Measurements from ENCODE around the gene GNG12.
"Not testable (repeated sequence)": the region's sequence is repeated elsewhere in the genome, so short reads cannot be mapped to it uniquely, and the experiment has no call there.

GNG12 gene

DNA sequence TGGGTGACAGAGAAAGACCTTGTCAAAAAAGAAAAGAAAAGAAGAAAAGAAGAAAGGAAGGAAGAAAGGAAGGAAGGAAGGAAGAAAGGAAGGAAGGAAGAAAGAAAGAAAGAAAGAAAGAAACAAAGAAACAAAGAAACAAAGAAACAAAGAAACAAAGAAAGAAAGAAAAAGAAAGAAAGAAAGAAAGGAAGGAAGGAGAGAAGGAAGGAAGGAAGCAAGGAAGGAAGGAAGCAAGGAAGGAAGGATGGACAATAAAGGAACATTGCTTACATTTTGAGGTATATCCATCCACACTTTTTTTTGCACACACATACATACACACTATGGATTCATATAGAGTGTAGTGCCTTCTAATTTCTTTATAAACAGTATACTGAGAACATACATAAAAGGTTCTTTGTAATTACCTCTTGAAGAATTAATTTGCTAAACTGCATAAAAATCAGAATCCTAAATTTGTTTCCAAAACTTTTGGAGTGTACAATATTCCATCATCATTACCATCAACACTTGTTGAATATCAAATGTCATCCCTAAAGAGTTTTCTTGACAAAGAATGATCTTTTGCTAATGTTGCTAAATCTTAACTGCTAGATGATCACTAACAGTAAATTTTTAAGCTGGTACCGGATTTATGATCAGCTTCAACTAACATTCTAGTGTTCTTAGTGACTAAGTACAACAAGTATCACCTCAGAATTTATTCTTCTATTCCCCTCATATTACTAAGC lies 159.6 kb downstream of the GNG12 start:
- DNase-seq: no peak

DNA sequence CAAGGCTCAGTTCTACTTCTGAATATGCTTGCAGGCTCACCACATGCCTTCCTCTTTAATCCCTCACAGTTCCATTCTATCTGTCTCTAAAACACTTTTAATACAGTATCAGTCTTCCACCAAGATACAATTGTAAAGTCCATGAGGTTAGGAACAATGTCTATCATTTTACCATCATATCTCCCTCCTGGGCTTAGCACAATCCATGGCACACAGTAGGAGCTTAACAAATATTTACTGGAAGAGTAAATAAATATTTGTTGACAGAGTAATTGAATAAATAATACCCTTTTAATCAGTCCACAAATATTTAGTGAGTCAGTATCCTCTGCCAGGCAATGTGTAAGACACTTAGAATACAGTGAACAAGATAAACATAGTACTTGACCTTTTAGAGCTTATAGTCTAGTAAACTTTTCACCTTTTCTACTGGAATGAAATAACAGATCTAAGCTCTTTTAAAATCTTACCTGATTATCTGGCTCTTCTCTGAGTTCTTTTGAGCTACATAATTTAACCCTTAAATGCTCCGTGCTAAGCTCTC lies 160.9 kb downstream of the GNG12 start:
- DNase-seq: no peak

DNA sequence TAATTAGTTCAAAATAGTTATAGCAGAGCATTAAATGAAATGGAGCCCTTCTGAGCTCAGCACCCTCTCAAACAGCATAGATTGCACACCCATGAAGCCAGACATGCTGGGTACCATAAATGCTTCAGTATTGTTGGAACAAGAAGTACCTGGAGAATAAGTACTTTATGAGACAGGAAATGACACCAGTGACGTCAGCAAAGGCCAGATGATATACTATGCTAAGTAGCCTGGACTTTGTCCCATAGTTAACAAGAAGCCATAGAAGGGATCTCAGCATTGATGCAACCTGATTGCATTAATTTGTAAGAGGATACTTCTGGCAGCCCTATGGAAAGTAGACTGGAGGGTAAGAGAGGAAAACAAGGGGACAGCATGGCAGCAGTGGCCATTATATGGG lies 164.6 kb downstream of the GNG12 start:
- DNase-seq: no peak

DNA sequence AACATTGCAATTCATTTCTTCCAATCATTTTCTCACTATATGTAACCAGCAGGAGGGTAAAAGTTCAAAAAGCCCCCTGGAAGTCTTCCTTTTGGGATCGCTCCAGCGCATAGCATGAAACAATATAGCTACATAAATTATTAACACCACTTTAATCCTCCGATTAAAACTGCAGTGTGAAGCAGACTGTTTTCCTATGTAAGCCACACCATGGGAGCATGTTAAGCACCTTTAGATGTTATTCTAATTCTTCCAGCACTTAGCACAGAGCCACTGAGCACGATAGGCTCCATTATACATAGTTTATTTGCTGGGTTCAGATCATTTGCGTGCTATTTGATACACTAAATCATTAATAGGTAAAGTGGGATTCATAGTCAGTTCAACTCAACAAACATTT lies 166.6 kb downstream of the GNG12 start:
- peak; percentile 96 for DNase-seq

DNA sequence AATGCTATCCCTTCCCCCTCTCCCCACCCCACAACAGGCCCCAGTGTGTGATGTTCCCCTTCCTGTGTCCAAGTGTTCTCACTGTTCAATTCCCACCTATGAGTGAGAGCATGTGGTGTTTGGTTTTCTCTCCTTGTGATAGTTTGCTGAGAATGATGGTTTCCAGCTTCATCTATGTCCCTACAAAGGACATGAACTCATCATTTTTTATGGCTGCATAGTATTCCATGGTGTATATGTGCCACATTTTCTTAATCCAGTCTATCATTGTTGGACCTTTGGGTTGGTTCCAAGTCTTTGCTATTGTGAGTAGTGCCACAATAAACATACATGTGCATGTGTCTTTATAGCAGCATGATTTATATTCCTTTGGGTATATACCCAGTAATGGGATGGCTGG lies 168.0 kb downstream of the GNG12 start:
- DNase-seq: not testable (repeated sequence)

DNA sequence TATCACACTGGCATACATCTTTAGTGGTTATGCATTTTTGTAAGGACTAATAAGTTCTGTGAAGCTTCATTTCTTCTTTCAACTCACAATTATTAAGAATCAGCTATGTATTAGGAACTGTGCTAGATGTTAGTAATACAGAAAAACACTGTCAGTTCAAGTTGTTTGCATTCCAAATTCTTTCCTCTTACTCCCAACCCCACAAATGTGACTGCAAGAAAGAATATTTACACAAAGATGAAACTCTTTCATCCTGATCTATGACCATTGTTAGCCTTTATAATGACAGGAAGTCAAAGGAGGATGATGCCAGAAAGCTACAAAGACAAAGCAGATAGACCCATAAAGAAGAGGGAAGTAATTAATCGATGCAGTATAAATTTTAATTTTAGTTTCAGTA lies 169.2 kb downstream of the GNG12 start:
- DNase-seq: no peak

DNA sequence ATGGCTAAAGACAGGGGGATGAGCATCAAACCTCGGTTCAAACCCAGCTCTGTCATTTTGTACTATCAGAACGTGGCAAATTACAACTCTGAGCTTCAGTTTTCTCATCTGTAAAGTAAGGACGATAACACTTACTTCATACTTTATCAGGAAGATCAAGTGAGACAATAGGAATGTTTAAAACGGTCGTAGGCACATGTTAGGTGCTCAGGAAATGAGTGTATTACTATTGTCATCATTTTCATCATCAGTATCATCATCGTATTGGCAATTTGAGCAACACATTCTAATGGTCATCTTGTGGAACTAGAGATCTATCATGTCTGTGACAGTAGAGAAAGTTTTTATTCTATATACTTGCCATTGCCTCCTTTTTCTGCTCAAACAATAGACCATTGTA lies 170.4 kb downstream of the GNG12 start:
- no peak for DNase-seq

DNA sequence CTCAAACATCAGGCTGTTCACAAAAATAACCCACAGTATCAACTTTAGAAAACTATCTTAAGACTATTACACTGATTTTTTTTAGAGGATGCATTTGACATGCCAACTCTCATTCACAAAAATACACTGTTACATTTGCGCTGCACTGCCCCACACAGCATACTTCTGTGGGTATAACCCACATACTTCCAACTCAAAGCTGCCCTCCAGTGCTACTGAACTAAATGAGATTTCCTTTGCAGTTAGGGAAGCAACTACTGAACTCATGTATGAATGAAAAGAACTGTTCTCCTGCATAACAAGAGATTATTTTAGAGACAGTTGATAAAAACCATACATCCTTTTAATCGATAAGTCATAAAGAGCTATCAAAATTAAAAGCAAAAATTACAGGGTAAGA lies 174.0 kb downstream of the GNG12 start:
- DNase-seq: no peak

DNA sequence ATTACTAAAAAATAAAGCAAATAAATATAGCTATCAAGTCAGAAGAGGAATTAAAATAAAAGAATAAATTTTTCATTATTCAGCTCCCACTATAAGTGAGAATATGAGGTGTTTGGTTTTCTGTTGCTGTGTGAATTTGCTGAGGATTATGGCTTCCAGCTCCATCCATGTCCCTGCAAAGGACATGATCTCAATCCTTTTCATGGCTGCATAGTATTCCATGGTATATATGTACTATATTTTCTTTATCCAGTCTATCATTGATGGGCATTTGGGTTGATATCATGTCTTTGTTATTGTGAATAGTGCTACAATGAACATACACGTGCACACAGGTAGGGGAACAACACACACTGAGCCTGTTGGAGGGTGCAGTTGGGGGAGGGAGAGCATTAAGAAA lies 176.1 kb downstream of the GNG12 start:
- not testable (repeated sequence) for DNase-seq

DNA sequence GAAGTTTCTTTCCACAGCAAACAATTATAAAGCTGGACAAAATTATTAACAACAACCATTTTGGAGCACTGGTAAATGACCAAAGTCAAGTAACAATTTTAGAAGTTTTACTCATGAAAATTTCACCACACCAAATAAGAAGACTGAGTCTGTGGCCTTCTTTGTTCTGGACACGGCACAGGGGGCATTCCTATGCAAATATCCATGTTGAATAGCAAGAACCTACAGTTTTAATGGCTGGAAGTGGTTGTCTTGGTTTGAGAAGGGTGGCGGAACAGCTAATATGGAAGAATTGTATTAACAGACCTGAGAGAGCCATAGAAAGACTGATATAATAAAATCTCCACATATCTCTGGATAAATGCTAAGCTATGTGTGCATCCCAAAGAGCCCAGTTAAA lies 177.7 kb downstream of the GNG12 start:
- DNase-seq: no peak

DNA sequence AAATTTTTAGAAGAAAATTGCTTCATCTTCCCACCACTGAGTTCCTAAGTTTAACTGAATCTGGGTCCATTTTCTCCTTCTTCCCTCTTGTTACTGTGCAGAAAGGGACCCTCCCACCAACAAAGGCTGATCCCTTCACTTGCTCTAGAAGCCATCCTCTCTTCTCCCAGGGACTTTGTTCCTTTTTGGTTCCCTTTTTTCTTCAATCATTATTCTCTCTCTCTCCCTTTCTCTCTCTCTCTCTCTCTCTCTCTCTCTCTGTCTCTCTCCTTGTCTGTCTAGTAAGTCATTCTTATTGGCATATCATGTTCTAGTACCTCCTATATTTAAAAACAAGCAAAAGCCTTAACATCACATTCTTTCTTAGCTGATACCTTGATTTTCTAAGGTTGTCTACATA lies 180.0 kb downstream of the GNG12 start:
- no peak for DNase-seq

DNA sequence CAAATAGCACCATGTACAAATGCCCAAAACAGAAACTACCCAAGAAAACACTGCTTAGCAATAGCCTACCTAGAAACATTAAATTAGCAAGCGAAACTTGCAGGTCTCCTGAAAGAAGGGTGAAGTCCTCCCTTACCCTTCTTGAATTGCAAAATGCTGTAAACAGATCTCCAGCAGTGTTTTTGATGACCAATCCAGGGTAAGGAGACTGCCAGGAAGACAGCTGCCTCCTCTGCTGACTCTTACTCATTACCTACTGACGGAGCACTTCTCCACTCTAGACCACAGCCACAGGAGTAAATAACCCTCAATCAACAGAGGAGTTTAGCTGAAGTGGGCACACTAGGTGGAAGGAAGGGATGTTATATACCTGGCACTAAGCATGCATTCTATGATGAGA lies 180.5 kb downstream of the GNG12 start:
- DNase-seq: no peak
